Upper lobe of left lung (tissue), 6 donors: Measurements from ENCODE around the gene GJB6. TPM values are rescaled to one million over a fixed set of nuclear protein-coding genes. Genes with fewer than 3 reads are reported as not detected.

Source experiments
- ATAC-seq, 2 donors: fragments of 200-7000 bp; cut with Tn5 transposase; one replicate each; pipeline ENCODE4 v1.9.1; 2022; ENCODE audit warnings: mild to moderate bottlenecking in 2 of 2, moderate library complexity in 2 of 2; ENCODE audit not compliant: low FRiP score in 2 of 2
- DNase-seq, 2 donors: peaks; one replicate each; pipeline ENCODE4 v3.0.0-alpha.2; 2019 to 2020
- H3K27ac ChIP-seq, 4 donors: fragments of 200-600 bp; sonication (generic); one replicate each; pipeline ENCODE4 v1.5.1; 2016 to 2019
- H3K27me3 ChIP-seq, 4 donors: fragments of 200-600 bp; sonication (generic); one replicate each; pipeline ENCODE4 v1.5.1; 2017 to 2019
- H3K36me3 ChIP-seq, 4 donors: fragments of 200-600 bp; sonication (generic); one replicate each; pipeline ENCODE4 v1.5.1; 2016 to 2019
- H3K4me1 ChIP-seq, 4 donors: fragments of 200-600 bp; sonication (generic); one replicate each; pipeline ENCODE4 v1.5.1; 2018 to 2019
- H3K4me3 ChIP-seq, 4 donors: fragments of 200-600 bp; sonication (generic); one replicate each; pipeline ENCODE4 v1.5.1; 2017 to 2019; ENCODE audit warnings: mild to moderate bottlenecking in 2 of 4, moderate library complexity in 1 of 4
- H3K9me3 ChIP-seq, 4 donors: fragments of 200-600 bp; sonication (generic); one replicate each; pipeline ENCODE4 v1.5.1; 2018 to 2019
- CTCF ChIP-seq, 6 experiments: fragments of 450-650 bp in 4 of 6; fragments of 200-600 bp in 2 of 6; sonication (generic) in 2 of 6; IDR thresholded peaks; one replicate each; pipeline ENCODE4 v1.5.1; 2016 to 2019; ENCODE audit warnings: antibody characterized with exemption in 6 of 6
- EP300 ChIP-seq, 4 donors: sonication (generic); formaldehyde crosslinking; IDR thresholded peaks; one replicate each; pipeline ENCODE4 v1.5.1; 2017; ENCODE audit warnings: antibody characterized with exemption in 4 of 4, control low read depth in 2 of 4
- POLR2A ChIP-seq, 4 donors: fragments of 450-650 bp; IDR thresholded peaks; one replicate each; pipeline ENCODE4 v1.5.1; 2016 to 2017; ENCODE audit warnings: antibody characterized with exemption in 4 of 4, mild to moderate bottlenecking in 2 of 4
- POLR2AphosphoS5 ChIP-seq, 2 donors: sonication (generic); formaldehyde crosslinking; IDR thresholded peaks; one replicate each; pipeline ENCODE4 v1.5.1; 2017; ENCODE audit warnings: antibody characterized with exemption in 2 of 2
- WGBS, 2 donors: methylation state at CpG; one replicate each; pipeline ENCODE4 v1.1.5; 2017 to 2018; 5-methylcytosine and 5-hydroxymethylcytosine counted together
- total RNA-seq, 6 donors: library from RNA; depleted of rRNA in 4 of 6; stranded (reverse); fragments of >200 nt in 4 of 6; gene quantifications; one replicate each; pipeline versions ENCODE4 v1.1.0 to v1.2.1, GENCODE V29; 2016 to 2021
- donor health status: DM: no; HTN: no; CAD: no; lungs with moderate emphysema.
- donor health status: DM: no; HTN: yes; CAD: no; lungs with severe emphysema.

GJB6 gene
- total RNA-seq, 6 donors from 2014 or later: not detected

GRCh38 chr13:20247403-20247802 lies 15.3 kb upstream of the GJB6 start:
- TF ChIP-seq EP300 (IDR thresholded peaks at IDR 0.05): no peak
- TF ChIP-seq CTCF (IDR thresholded peaks at IDR 0.05): no peak
- TF ChIP-seq POLR2AphosphoS5 (IDR thresholded peaks at IDR 0.05): no peak
- WGBS, 2 donors: 40 to 55% methylated on average over 4 to 14 of the region's 14 CpGs
- no peaks in the 10 kb centered on the region for H3K9me3 ChIP-seq
- no peak overlapping the region for H3K4me3 ChIP-seq
- DNase-seq (peak in 1 of 2 donors; percentile 48), ATAC-seq (peak in 1 of 2 donors; percentile 46)
- no peaks in the 10 kb centered on the region for H3K4me1 ChIP-seq
- H3K36me3 ChIP-seq: no peaks in the 10 kb centered on the region
- no peaks in the 10 kb centered on the region for H3K27me3 ChIP-seq
- no peak overlapping the region for H3K27ac ChIP-seq

GRCh38 chr13:20241593-20241992 lies 9.5 kb upstream of the GJB6 start:
- Histone ChIP-seq H3K9me3 (no peaks in the 10 kb centered on the region), H3K27me3 (no peaks in the 10 kb centered on the region), H3K27ac (no peak overlapping the region), H3K36me3 (no peaks in the 10 kb centered on the region), H3K4me3 (no peak overlapping the region), H3K4me1 (no peaks in the 10 kb centered on the region)
- TF ChIP-seq CTCF (IDR thresholded peaks at IDR 0.05): no peak
- TF ChIP-seq POLR2AphosphoS5 (IDR thresholded peaks at IDR 0.05): no peak
- no peak for TF ChIP-seq POLR2A (IDR thresholded peaks at IDR 0.05)
- no peak for TF ChIP-seq EP300 (IDR thresholded peaks at IDR 0.05)
- DNase-seq (no peak), ATAC-seq (peak in 1 of 2 donors; percentile 69)
- WGBS, 2 donors: 45 to 71% methylated on average over 2 of the region's 2 CpGs

- 84 to 85% methylated on average over 5 to 6 of the region's 6 CpGs for WGBS, 2 donors
- DNase-seq: no peak
- no peak for ATAC-seq
Measured at GRCh38 chr13:20239748-20240147, 7.6 kb upstream of the GJB6 start.

GRCh38 chr13:20232556-20233277 lies 598 bp upstream of the GJB6 start:
- H3K4me1 ChIP-seq: peaks cover 9 to 13% (median 12%) of the 10 kb centered on the region in 4 donors
- ATAC-seq: peak in 1 of 2 donors; percentile 16
- H3K36me3 ChIP-seq: no peaks in the 10 kb centered on the region
- no peak for DNase-seq
- H3K9me3 ChIP-seq: no peaks in the 10 kb centered on the region
- peak overlapping the region in 3 of 4 donors; percentile 34 to 43 (median 40) for H3K4me3 ChIP-seq
- TF ChIP-seq EP300 (IDR thresholded peaks at IDR 0.05) (no peak), POLR2AphosphoS5 (IDR thresholded peaks at IDR 0.05) (no peak), POLR2A (IDR thresholded peaks at IDR 0.05) (no peak), CTCF (IDR thresholded peaks at IDR 0.05) (no peak)
- H3K27ac ChIP-seq: no peak overlapping the region
- peaks cover 0 to 22% (median 8%) of the 10 kb centered on the region in 4 donors for H3K27me3 ChIP-seq
- 41 to 75% methylated on average over 11 to 23 of the region's 25 CpGs for WGBS, 2 donors

More at GRCh38 chr13:20239748-20240147, 7.6 kb upstream of the GJB6 start:
- H3K4me3 ChIP-seq: no peak overlapping the region
- H3K27ac ChIP-seq: no peak overlapping the region
- H3K9me3 ChIP-seq: no peaks in the 10 kb centered on the region
- no peaks in the 10 kb centered on the region for H3K36me3 ChIP-seq
- no peaks in the 10 kb centered on the region for H3K4me1 ChIP-seq
- no peak for TF ChIP-seq EP300 (IDR thresholded peaks at IDR 0.05)
- no peak for TF ChIP-seq POLR2AphosphoS5 (IDR thresholded peaks at IDR 0.05)
- TF ChIP-seq CTCF (IDR thresholded peaks at IDR 0.05): no peak
- TF ChIP-seq POLR2A (IDR thresholded peaks at IDR 0.05): no peak
- no peaks in the 10 kb centered on the region for H3K27me3 ChIP-seq
